DLD1 (cell line): Measurements from ENCODE around the gene TBC1D13.

ENCODE experiments used
- in situ Hi-C: cut with HindIII; loops from 2 replicates; pipeline ENCODE4 v1.10.0; 2017; ENCODE audit warnings: low sequenced_read_pairs

Gene TBC1D13

DNA sequence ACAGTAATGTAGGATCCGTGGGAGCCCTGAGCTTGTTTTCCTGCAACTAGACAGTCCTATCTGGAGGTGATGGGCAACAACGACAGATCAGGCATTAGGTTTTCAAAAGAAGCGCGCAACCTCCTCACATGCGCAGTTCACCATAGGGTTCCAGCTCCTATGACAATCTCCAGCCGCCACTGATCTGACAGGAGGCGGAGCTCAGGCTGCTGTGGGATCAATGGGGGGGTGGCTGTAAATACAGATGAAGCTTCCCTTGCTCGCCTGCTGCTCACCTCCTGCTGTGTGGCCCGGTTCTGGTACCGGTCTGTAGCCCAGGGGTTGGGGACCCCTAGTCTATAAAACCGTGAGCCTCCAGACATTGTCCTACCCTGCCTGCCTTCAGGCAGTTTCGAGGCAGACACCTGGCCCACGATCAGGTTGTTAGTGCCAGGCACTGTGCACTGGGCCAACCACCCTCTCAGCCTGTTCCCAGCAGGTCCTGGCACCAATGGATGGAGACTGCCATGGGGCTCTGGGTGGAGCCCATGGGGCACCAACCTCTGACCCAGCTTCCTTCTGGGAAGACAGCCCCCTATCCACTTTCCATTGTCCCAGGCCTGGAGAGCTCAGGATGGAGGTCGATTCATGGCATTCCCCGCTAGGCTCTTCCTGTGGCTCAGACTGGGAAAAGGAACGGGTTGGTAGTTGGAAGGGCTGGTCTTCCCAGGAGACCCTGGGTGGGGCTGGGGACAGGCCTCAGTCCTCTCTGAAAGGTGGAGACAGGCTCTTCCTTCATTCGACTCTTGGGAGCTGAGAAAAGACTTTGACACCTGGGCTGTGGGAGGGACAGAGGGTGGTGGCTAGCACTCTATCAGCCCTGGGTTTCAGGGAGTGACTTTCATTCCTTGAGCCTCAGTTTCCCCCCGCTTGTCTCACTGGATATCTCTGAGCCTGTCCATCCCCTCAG, 32.9 kb downstream of the TBC1D13 start:
- in situ Hi-C loops = loop anchor here (10.0 kb wide), 1 partner anchor 45 kb away; no protein-coding TSS in a partner anchor

DNA sequence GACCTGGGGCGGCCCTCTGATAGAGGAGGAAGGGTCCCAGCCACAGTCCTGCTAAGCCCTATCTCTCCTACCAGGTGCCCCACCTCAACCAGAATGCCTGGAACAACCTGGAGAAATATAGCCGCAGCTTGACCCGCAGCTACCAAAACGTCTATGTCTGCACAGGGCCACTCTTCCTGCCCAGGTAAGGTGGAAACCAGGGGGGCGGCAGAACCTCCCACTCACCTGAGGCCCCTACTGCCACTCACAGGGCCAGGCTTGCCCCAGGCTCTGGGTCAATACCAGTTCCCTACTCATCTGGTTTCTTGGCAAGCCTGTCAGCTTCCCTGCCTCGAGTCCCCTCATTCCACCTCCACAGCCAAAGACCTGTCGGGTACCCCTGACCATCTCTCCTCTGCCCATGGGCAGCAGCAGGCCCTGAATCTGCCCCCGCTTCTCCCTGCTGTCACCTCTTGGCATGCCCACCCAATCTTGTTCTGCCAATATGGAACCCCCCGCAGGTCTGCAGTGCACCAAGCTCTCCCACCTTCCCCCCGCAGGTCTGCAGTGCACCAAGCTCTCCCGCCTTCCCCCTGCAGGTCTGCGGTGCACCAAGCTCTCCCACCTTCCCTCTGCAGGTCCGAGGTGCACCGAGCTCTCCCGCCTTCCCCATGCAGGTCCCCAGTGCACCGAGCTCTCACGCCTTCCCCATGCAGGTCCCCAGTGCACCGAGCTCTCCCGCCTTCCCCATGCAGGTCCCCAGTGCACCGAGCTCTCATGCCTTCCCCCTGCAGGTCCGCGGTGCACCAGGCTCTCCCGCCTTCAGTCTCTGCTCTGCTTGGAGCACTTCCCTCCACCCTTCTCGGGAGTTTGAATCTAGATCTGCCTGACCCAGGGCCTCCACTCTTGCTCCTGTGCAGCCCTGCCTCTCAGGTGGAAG, 33.9 kb downstream of the TBC1D13 start:
- in situ Hi-C loops = no loop called here

GRCh38 chr9:128821584-128822406, 34.7 kb downstream of the TBC1D13 start:
- in situ Hi-C loops = no loop called here

GRCh38 chr9:128822407-128823042, 35.5 kb downstream of the TBC1D13 start:
- in situ Hi-C loops = no loop called here

DNA sequence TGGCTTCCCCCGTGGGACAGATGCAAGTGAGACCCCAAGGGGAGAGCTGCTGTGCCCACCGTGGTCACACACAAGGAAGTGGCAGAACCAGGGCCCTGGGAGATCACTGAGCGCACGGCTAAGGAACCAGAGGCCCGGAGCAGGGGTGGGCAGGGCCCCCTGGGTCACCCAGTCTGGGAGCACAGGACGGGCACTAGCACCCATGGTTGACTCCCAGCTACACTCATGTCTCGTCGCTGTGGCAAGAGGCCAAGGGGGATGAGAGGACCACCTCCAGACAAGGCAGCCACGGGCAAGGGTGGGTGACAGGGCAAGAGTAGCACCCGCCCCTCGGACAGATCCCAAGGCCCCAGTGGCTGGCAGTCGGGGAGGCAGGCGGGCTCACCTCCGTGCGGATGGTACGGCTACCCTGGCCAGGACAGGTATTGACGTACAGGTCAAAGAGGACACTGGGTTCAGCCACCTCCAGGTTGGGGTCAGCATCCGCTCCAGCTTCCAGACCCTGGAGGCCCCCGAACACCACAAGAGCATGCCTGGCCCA, 36.4 kb downstream of the TBC1D13 start:
- in situ Hi-C loops = no loop called here

GRCh38 chr9:128823903-128824406, 36.9 kb downstream of the TBC1D13 start:
- in situ Hi-C loops = no loop called here

DNA sequence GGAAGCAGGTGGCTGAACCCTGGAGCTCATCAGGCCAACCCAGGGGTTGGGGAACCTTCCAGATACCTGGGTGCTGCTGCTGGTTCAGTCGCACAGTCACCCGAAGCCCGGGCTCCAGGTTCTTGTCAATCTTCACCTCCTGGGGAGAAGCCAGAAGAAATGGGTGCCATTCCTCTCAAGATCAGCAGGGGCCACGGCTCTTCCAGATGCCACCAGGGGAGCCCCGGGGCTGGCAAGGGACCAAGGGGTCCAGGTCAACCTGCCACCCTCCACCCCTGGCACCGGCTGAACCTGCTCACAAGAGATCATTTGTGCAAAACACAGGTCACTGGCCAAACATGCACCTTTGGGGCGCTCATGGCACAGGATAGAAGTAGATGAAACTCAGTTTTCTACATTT, 37.9 kb downstream of the TBC1D13 start:
- in situ Hi-C loops = no loop called here

DNA sequence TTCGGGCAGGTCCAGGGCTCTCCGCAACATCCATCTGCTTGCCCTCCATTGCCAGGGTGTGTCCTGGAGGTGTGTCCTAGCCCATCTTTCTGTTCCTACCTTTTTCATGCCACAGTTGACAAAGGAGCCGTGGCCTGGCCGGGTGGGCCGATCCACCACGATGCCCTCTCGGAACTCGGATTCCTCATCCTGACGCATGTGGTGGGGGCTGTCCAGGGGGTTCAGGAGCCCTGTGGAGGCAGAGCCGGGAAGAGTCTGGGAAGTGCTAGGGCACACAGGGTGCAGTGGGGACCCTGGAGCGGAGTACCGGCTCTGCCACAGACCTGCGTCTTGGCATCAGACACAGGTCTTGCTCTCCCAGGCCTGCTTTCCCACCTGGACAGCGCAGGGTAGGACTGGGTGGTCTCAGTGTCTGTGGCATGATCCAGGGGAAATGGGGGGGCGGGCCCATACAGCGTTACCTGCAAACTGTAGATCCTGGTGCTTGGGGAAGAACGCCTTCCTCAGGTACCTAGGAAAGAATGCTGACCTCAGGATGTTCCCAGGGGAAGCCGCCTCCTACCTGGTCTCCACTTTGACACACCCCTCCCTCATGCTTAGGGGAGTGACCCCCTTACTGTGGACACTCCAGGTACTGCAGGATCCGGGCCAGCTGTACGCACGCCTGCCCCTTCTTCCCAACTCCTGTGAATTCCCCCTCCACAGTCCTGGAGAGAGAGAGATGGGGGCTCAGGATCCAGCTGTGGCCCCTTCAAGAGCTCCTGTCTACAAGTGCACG, 39.1 kb downstream of the TBC1D13 start:
- in situ Hi-C loops = no loop called here

- in situ Hi-C loops = no loop called here
Observed at GRCh38 chr9:128828267-128828666, 41.2 kb downstream of the TBC1D13 start.

- in situ Hi-C loops = no loop called here
Observed at GRCh38 chr9:128828719-128829452, 41.8 kb downstream of the TBC1D13 start.

- in situ Hi-C loops = no loop called here
Observed at GRCh38 chr9:128829477-128830251, 42.6 kb downstream of the TBC1D13 start, which contains the start of gene SPOUT1. SPOUT1 (minus strand) TSS chr9:128829794; CDS start chr9:128829780, 14 bp downstream.

- in situ Hi-C loops = no loop called here
Observed at GRCh38 chr9:128833696-128834095, 46.6 kb downstream of the TBC1D13 start.

DNA sequence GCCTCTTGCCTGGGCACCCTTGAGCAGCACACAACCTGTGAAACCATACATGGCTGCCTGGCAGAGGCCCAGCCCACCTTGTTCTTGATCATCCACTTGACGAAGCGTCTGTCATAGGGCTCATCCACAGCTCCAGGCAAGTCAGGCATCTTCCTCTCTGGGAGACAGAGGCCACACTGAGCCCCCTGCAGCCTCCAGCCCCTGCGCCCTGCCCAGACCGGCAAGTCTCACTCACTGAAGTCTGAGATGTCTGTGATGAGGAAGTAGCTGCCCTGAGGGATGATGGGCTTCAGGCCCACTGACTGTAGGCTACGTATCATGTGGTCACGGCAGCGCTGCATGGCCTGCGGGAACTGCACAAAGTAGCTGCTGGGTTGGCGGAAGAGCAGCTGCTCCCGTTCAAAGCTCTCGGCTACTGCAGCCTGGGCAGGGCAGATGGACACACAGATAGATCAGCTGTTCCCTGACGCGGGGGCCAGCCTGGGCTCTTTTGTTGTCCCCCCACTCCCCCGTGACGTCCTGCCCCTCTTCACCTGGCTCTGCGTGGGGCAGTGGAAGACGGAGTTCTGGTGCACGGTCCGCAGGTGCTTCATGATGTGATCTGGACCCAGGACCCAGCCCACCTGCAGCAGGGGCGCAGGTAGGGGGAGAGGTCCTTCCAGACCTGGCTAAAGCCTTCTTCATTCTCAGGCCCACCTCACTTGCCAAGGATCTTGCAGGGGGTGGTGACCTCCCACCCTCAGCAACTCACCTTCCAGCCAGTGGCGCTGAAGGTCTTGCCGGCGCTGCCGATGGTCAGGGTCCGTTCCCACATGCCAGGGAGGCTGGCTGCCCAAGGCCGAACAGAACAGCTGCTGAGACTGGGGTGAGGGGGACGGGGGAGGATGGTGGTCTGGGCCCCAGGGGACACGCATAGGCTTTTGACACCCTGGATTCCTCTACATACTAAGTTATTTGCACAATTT, 48.5 kb downstream of the TBC1D13 start:
- in situ Hi-C loops = no loop called here

DNA sequence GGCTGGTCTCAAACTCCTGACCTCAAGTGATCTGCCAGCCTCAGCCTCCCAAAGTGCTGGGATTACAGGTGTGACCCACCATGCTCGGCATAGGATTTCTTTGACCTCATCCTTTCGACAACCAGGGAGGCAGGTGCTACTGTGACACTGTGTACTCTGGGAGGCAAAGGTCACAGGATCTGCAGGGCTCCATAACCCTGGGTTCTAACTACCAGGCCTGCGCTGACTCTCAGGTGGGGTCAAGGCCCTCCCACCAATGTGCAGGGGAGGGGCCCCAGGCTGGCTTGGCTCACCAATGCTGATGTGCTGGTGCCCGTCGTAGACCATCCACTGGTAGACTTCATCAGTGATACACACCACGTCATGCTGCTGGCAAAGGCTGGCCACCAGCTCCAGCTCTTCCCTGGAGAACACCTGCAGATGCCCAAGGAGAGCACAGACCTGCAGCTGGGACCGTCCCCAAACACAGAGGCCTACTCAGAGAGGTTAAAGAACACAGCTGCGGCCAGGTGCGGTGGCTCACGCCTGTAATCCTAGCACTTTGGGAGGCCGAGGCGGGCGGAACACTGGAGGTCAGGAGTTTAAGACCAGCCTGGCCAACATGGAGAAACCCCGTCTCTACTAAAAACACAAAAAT, 49.6 kb downstream of the TBC1D13 start:
- in situ Hi-C loops = no loop called here

- in situ Hi-C loops = no loop called here
Observed at GRCh38 chr9:128838338-128838737, 51.3 kb downstream of the TBC1D13 start.

- in situ Hi-C loops = no loop called here
Observed at GRCh38 chr9:128840524-128840923, 53.5 kb downstream of the TBC1D13 start.
